GM18517 (cell line): ENCODE results near the gene CCDC9.
"Not testable (repeated sequence)": the region's sequence is repeated elsewhere in the genome, so short reads cannot be mapped to it uniquely, and the experiment has no call there.

Source experiments
- ATAC-seq: cut with Tn5 transposase; IDR thresholded peaks from one replicate; pipeline ENCODE4 v1.9.1; 2021; ENCODE audit warnings: mild to moderate bottlenecking, moderate library complexity; ENCODE audit not compliant: unreplicated experiment

CCDC9 gene

GRCh38 chr19:47231215-47232054 is 24.9 kb upstream of the CCDC9 start:
- ATAC-seq, result peak; percentile 17

DNA sequence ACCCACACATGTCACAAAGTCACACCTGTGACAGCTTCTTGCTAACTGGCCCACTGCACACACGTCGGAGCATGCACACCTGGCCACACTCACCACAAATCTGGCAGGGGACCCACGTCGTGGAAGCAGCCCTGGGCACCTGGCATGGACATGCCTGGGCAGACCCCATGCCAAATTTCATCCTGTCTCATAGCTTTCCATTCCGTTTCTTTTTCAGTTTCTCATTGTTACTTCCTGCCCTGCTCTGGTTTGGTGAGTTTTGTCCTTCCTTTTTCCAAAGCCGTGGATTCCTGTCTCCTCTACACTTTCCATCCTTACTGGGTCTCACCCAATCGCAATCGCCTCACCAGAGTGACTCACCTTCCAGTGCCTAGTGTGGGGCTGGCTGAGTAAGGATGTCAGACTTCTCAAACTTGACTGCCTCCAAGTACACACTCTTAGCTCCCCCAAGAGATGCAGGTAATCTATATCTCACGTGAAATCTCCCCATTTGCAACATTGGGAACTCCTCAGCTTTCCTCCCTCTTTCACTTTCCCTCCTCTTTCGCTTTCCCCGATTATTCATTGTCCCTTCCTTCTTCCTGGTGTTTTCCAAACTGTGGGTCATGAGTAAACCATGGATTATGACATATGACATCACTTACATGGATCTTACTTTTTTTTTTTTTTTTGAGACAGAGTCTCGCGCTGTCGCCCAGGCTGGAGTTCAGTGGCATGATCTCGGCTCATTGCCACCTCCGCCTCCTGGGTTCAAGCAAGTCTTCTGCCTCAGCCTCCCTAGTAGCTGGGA is 23.7 kb upstream of the CCDC9 start:
- no peak for ATAC-seq

DNA sequence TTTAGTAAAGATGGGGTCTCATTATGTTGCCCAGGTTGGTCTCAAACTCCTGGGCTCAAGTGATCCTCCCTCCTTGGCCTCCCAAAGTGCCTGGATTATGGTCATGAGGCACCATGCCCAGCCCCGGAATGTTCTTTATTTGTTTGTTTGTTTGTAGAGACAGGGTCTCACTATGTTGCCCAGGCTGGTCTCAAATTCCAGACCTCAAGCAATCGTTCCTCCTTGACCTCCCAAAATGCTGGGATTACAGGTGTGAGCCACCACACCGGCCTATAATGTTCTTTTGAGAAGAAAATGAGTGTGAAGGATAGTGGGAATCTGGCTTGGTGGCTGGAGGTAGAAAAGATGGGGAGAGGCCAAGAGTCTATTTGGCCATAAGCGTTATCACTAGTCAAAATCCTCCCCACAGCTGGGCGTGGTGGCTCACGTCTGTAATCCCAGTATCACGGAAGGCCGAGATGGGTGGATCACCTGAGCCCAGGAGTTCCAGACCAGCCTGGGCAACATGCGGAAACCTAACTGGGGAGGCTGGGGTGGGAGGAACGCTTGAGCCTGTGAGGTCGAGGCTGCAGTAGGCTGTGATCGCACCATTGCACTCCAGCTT is 20.2 kb upstream of the CCDC9 start:
- ATAC-seq, result no peak

DNA sequence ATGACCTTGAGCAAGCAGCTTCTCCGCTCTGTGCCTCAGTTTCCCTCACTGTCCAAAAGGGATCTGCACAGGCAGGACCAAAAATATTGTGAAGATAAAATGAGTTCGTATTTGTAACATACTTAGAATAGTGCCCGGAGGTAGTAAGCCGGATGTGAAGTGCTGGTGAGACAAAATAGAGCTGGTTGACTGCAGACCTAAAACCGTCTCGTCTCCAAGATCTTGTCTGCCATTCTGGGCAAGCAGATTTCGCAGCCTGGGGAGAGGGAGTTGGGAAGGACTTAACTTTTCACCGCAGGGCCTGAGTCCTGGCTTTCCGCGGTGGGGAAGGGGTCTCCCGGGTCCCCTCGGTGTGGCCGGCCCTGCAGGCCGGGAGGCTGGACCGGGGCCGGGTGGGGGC is 17.2 kb upstream of the CCDC9 start:
- no peak for ATAC-seq

DNA sequence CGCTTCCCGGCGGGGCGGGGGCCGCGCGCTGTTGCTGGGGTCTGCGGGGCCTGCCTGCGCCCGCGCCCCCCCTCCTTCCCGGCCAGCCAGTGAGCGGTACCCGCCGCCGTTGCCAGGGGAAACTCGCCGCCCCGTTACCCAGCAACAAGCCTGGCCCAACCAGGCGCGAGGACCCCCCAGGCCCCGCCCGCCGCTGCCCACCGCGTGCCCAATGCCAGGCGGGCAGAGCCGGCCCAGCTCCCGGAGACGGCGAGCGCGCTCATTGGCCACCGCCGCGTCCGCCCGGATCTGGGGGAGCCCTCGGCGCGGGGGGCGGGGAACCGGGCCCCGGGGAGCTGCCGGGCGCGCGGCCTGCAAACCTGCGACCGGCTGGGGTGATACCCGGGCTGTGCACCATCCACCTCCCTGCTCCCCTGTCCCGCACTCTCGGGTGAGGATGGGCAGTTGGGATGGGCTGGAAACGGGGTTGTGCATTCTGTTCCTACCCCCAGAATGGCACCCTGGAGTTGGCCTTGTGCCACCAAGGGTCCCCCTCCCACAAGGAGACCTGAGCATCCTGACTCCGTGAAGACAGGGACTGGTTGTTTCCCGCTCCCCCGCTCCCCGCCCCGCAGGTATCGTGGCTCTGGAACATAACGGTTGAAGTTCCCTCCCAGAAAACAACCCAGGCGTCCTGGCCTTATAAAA is 16.6 kb upstream of the CCDC9 start:
- ATAC-seq, result no peak

GRCh38 chr19:47240556-47240955 is 15.8 kb upstream of the CCDC9 start:
- ATAC-seq, result no peak

- no peak for ATAC-seq
These were observed 15.1 kb upstream of the CCDC9 start for GRCh38 chr19:47240996-47241918.

DNA sequence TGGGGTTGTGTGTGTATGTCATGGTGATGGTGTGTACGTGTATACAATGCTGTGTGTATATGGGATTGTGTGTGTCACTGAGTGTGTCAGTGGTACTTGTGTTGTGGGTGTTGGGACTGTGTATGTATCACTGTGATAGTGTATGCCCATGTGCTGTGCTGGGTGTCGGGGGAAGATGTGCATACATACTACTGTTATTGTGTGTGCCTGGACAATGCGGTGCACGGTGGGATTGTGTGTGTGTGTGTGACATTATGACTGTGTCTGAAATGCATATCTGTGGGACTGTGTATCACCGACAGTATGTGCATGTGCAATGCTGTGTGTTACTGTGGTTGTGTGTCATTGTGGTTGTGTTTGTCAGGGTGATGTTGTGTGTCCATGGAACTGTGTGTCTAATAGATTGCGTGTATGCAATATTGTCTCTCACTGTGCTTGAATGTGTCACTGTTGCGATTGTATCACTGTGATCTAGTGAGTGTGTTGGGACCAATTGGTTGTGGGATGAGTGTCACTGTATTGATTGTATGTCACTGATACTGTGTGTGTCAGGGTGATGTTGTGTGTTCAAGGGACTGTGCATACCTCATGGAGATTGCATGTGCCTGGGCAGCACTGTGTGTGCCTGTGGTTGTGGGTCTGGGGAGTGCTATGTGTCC is 14.3 kb upstream of the CCDC9 start:
- no peak for ATAC-seq

DNA sequence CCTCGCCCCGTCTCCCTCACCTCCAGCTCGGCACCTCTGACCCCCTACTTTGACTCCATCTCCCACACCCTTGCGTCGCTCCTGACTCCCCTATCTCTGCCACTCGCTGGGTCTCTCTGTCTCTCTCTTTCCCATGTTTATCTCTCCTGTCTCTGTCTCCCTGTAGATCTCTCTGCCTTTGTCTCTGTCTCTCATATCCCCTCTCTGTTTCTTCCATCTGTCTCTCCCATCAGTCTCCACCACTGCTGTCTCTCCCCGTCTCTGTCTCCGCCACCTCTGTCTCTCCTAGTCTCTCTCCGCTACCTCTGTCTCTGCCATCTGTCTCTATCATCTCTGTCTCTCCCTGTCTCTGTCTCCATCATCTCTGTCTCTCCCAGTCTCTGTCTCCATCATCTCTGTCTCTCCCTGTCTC is 13.0 kb upstream of the CCDC9 start:
- ATAC-seq, result no peak

DNA sequence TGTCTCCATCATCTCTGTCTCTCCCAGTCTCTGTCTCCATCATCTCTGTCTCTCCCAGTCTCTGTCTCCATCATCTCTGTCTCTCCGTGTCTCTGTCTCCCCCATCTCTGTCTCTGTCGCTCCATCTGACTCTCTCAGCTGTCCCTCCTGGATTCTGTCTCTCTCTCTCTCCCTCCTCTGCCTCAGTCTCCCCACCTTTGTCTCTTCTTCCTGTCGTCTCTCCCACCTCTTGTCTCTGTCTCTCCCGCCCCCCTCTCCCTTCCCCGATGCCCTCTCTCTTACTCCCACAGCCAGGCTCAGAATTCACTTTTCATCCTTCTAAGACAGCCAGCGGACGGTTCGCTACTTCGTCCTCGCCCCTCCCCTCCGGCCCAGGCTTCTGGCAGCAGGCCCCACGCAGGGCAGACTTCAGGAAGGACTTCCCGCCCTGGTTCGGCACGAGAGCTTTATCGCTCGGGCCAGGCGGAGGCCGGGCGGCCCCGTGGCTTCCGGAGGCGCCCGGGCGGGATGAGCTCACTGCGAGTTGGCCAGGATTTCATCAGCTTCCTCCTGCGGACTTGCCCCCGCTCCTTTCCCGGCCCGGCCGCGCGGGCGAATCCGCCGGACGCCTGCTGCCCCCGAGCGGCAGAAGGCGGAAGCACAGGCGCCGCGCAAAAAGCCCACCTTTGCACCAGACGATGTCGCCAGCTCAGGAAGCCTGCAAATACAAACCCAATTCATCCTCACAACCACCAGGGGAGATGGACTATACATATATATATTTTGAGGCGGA is 12.4 kb upstream of the CCDC9 start:
- ATAC-seq, result peak; percentile 62

DNA sequence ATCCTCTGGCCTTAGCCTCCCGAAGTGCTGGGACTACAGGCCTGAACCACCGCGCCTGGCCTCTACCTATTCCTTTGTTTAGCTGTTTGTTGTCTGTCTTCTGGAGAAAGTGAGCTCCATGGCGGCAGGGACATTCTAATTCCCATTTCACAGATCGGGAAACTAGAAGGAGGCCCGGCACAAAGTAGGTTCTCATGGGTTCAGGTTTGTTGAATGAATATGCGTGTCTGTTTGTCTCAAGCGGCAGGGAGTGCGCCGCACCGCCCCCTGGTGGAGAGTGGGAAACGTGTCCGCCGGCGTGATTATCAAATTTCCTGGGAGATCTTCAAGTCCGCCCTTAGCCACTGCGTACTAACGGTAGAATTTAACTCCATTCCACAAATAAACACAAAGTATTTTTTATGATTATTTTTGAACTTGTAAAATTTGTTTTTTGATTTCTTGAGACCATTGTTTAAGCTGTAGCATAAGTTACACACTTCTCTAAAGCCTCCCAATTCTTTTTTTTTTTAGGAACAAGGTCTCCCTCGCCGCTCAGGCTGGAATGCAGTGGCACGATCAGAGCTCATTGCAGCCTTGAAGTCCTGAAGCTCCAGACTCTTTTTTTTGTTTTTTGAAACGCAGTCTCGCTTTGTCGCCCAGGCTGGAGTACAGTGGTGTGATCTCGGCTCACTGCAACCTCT is 8.9 kb upstream of the CCDC9 start:
- ATAC-seq, result no peak

DNA sequence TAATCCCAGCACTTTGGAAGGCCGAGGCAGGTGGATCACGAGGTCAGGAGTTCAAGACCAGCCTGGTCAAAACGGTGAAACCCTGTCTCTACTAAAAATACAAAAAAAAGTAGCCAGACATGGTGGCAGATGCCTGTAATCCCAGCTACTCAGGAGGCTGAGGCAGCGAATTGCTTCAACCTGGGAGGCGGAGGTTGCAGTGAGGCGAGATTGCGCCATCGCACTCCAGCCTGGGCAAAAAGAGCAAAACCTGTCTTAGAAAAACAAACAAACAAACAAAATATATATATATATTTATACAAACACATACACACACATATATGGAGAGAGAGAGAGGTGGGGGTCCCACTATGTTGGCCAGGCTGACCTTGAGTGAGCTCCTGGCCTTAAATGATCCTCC is 3.3 kb upstream of the CCDC9 start:
- ATAC-seq, result not testable (repeated sequence)

DNA sequence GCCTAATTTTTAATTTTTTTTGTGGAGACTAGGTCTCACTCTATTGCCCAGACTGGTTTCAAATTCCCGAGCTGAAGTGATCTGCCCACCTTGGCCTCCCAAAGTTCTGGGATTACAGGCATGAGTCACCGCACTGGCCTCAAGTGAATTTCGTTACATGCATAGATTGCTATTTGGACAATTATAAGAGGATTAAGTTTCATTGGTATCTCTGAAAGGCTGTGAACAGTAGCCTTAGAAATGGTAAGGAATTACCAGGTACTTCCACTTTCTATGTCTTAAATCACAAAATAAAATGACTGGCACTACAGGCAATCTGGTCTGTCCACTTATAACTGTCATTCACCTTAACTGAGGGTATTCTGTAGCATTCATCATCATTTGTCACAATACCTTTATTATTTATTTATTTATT is 2.9 kb upstream of the CCDC9 start:
- ATAC-seq, result no peak

- ATAC-seq, result no peak
These were observed 2.4 kb upstream of the CCDC9 start for GRCh38 chr19:47253970-47254369.

DNA sequence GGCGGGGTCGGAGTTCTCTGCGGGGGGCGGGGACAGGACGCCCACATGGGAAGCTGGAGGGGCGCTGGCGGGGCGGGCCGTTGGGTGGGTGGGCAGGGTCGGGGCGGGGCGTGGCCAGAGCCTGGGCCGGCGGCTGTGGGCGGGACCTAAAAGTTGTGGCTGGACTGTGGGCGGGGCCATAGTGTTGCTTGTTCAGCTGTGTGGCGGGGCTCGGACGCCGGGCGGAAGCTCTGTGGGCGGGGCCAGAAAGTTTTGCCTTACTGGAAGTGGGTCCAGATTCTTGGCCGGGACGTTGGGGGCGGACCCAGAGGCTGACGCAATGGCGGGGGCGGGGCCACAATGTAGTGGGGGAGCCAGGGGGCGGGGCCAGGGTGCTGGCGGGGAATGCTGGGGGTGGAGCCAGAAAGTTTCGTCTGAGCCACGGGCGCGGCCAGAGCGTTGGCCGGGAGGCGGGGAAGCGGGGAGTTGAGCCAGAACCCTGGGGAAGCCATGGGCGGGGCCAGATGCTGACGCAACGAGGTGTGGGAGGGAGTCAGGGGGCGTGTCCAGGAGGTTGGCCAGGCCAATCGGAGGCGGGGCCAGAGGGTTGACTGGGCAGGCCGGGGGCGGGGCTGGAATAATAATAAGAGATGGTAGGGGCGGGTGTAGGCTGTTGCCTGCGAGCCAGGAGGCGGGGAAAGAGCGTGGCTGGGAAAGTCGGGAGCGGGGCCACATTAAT is 527 bp downstream of the CCDC9 start:
- peak; percentile 76 for ATAC-seq

DNA sequence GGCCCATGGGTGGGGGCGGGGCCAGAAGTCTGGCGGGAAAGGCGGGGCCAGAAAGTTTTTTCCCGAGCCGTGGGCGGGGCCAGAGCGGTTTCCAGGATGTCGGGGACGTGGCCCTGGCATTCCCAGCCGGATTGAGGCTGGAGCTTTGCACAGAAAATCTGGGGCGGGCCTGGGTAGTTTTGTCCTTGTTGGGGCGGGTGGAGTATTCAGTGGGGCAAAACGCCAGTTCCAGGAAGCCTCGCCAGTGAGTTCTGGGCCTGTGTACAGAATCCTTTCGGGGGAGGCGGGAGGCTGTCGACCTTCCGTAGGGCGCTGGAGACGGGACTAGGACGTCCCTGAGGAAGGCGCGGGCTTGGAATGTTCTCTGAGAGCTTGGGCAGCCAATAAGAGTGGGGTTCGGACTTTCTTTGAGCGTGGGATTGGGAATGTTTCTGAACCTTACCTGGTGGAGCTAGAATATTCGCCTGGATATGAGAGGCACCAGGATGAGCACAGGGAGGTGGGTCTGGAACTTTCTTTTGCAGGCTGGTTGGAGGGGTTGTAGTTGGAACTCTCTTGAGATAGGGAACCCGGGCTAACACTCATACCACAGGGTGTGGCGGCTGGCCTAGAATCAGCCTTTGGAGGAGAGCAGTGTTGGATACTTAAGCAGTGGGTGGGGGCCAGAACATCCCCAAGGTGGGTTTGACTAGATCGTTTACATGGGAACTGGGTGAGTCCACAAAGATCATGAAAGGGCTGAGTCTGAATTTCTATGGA is 1.3 kb downstream of the CCDC9 start:
- no peak for ATAC-seq

- ATAC-seq, result no peak
These were observed 2.1 kb downstream of the CCDC9 start for GRCh38 chr19:47258434-47258833.
